GM12878 (cell line): ENCODE measurements around the gene PRR5L. TPM values are rescaled to one million over a fixed set of nuclear protein-coding genes. Genes with fewer than 3 reads are reported as not detected.
"Not testable (repeated sequence)": the region's sequence is repeated elsewhere in the genome, so short reads cannot be mapped to it uniquely, and the experiment has no call there.

Experiments
- ATAC-seq: fragments of 200-7000 bp; cut with Tn5 transposase; 3 replicates; pipeline ENCODE4 v1.9.1; 2020; ENCODE audit warnings: mild to moderate bottlenecking, moderate library complexity
- BruUV-seq: library from RNA; stranded (reverse); fragments of 400-500 nt; replicated peaks from 2 replicates; lab custom pipeline; 2021; lab: Mats Ljungman, UMichigan
- CTCF ChIA-PET: fragments of 300-600 bp; sonication (Branson Sonifier 250); formaldehyde crosslinking; extraction: SDS; loops from one replicate; lab custom pipeline; 2021; ENCODE audit warnings: inconsistent platforms; lab: Yijun Ruan, JAX
- POLR2A ChIA-PET: fragments of 350-600 bp; formaldehyde crosslinking; extraction: SDS; loops from one replicate; lab custom pipeline; 2021; ENCODE audit warnings: inconsistent platforms; lab: Charles Lee
- RAD21 ChIA-PET: fragments of 300-600 bp; sonication (Branson Sonifier 250); formaldehyde crosslinking; loops from one replicate; lab custom pipeline; 2023; ENCODE audit warnings: antibody characterized with exemption; ENCODE audit not compliant: unreplicated experiment; lab: Charles Lee
- SMC1A ChIA-PET: fragments of 300-600 bp; sonication (Branson Sonifier 250); formaldehyde crosslinking; loops from one replicate; lab custom pipeline; 2023; ENCODE audit not compliant: unreplicated experiment, uncharacterized antibody; lab: Charles Lee
- DNase-seq: peaks from one replicate; pipeline ENCODE4 v3.0.0-alpha.2; 2011; ENCODE audit warnings: low read depth, low spot score
- FAIRE-seq: peaks from 3 replicates; lab custom pipeline; 2011; peaks lifted over from hg19 to GRCh38; lab: Jason Lieb, UNC
- H2AFZ ChIP-seq: 2 replicates; pipeline ENCODE4 v1.6.0; 2011; ENCODE audit warnings: low read depth, low read length, control low read depth; ENCODE audit not compliant: control insufficient read depth
- H3K27ac ChIP-seq: 2 replicates; pipeline ENCODE4 v1.5.1; 2011; ENCODE audit warnings: control low read depth; ENCODE audit not compliant: control insufficient read depth, insufficient read depth
- H3K27me3 ChIP-seq, 2 experiments: replicated peaks in 1 of 2; 2 replicates each; pipeline versions ENCODE4 v1.6.0 to v1.6.1; 2011; ENCODE audit warnings: low read length in 1 of 2; ENCODE audit not compliant: control insufficient read depth in 2 of 2, insufficient read depth in 2 of 2
- H3K36me3 ChIP-seq, 2 experiments: 2 replicates each; pipeline ENCODE4 v1.5.1; 2011; ENCODE audit warnings: low read length in 1 of 2; ENCODE audit not compliant: control insufficient read depth in 2 of 2, insufficient read depth in 2 of 2
- H3K4me1 ChIP-seq: 2 replicates; pipeline ENCODE4 v1.6.1; 2011; ENCODE audit warnings: mild to moderate bottlenecking, low read length, moderate library complexity, mixed read lengths; ENCODE audit not compliant: control insufficient read depth, insufficient read depth
- H3K4me2 ChIP-seq: 2 replicates; pipeline ENCODE4 v1.6.0; 2011; ENCODE audit warnings: control low read depth; ENCODE audit not compliant: control insufficient read depth, insufficient read depth
- H3K4me3 ChIP-seq: fragments of 200-600 bp; sonication (generic); 2 replicates; pipeline ENCODE4 v1.5.1; 2016
- H3K79me2 ChIP-seq: 2 replicates; pipeline ENCODE4 v1.6.0; 2011; ENCODE audit warnings: low read length; ENCODE audit not compliant: control insufficient read depth, insufficient read depth
- H3K9ac ChIP-seq: 2 replicates; pipeline ENCODE4 v1.8.0; 2011; ENCODE audit warnings: low read length, control low read depth, mixed read lengths; ENCODE audit not compliant: control insufficient read depth, insufficient read depth
- H3K9me3 ChIP-seq: replicated peaks from 3 replicates; pipeline ENCODE4 v1.5.1; 2011; ENCODE audit warnings: mild to moderate bottlenecking, low read length; ENCODE audit not compliant: control insufficient read depth, insufficient read depth
- H4K20me1 ChIP-seq: 2 replicates; pipeline ENCODE4 v1.6.0; 2011; ENCODE audit not compliant: control insufficient read depth, insufficient read depth
- CTCF ChIP-seq, 3 experiments: IDR thresholded peaks in 2 of 3; conservative IDR thresholded peaks in 1 of 3; 2 replicates each; pipeline ENCODE4 v1.5.1; 2011; ENCODE audit warnings: low read depth in 3 of 3, low read length in 3 of 3, mild to moderate bottlenecking in 3 of 3, control low read depth in 2 of 3, moderate library complexity in 2 of 3, inconsistent platforms in 1 of 3, mixed read lengths in 1 of 3; ENCODE audit not compliant: control insufficient read depth in 2 of 3, insufficient read depth in 1 of 3; ENCODE audit errors: extremely low read depth in 1 of 3
- EGR1 ChIP-seq, 2 experiments: IDR thresholded peaks; 1 replicate in 1 of 2; 2 replicates in 1 of 2; pipeline ENCODE4 v1.6.1; 2011 to 2012; ENCODE audit warnings: low read depth in 2 of 2, low read length in 2 of 2, borderline replicate concordance in 1 of 2, mild to moderate bottlenecking in 1 of 2, moderate library complexity in 1 of 2
- ELK1 ChIP-seq: IDR thresholded peaks from 2 replicates; pipeline ENCODE4 v1.6.1; 2012; ENCODE audit warnings: low read depth, low read length, improper control_type of control experiment
- HCFC1 ChIP-seq: fragments of 150-350 bp; IDR thresholded peaks from 2 replicates; pipeline ENCODE4 v1.6.1; 2014; ENCODE audit warnings: low read length
- MYB ChIP-seq: fragments of 150-350 bp; IDR thresholded peaks from 2 replicates; pipeline ENCODE4 v1.6.1; 2014; ENCODE audit warnings: mild to moderate bottlenecking, low read depth, low read length, borderline replicate concordance
- NR2C1 ChIP-seq: fragments of 450-650 bp; IDR thresholded peaks from 2 replicates; pipeline ENCODE4 v1.6.1; 2017; ENCODE audit warnings: antibody characterized with exemption, mild to moderate bottlenecking, moderate library complexity
- POU2F2 ChIP-seq: IDR thresholded peaks from 3 replicates; pipeline ENCODE4 v1.6.1; 2011; ENCODE audit warnings: low read depth, mild to moderate bottlenecking, low read length, borderline replicate concordance
- SP1 ChIP-seq: IDR thresholded peaks from one replicate; pipeline ENCODE4 v1.6.1; 2011; ENCODE audit warnings: low read depth, low read length
- STAT1 ChIP-seq: fragments of 450-650 bp; conservative IDR thresholded peaks from 2 replicates; pipeline ENCODE4 v1.6.1; 2014; ENCODE audit warnings: antibody characterized with exemption, mild to moderate bottlenecking
- ZNF274 ChIP-seq: IDR thresholded peaks from one replicate; pipeline ENCODE4 v1.8.0; 2011; ENCODE audit not compliant: insufficient read length, insufficient read depth
- WGBS: methylation state at CpG from one replicate; pipeline ENCODE4 v1.1.6; 2016; ENCODE audit warnings: low lambda C conversion rate; ENCODE audit not compliant: insufficient replicate concordance, insufficient coverage; ENCODE audit errors: missing lambda C conversion rate; 5-methylcytosine and 5-hydroxymethylcytosine counted together
- in situ Hi-C: fragments of 300-500 bp; cut with MboI; formaldehyde crosslinking; loops from 9 replicates; pipeline ENCODE4 v1.14.3; 2018; ENCODE audit warnings: mixed read lengths
- intact Hi-C: fragments of 100-400 bp; cut with micrococcal nuclease; formaldehyde crosslinking; loops from one replicate; pipeline ENCODE4 v1.14.2; 2022; ENCODE audit not compliant: unreplicated experiment
- polyA plus RNA-seq, 11 experiments: library from polyadenylated mRNA; depleted of rRNA in 4 of 11; unstranded in 6 of 11; stranded (reverse) in 5 of 11; fragments of >200 nt; fragmentation: Nextera tagmentation in 4 of 11; fragmentation: Illumina TruSeq in 1 of 11; extraction: Ambion mirVana in 4 of 11; extraction: Trizol in 1 of 11; gene quantifications; 1 replicate in 1 of 11; 2 replicates in 10 of 11; pipeline versions ENCODE4 v1.2.1 to v1.2.3, GENCODE V29; 2011 to 2016; ENCODE audit warnings: inconsistent platforms in 2 of 11, missing spikeins in 2 of 11, low read depth in 1 of 11
- total RNA-seq, 4 experiments: library from RNA; depleted of rRNA in 3 of 4; stranded (reverse); fragments of >200 nt in 3 of 4; fragmentation: Illumina TruSeq in 1 of 4; extraction: Trizol in 1 of 4; gene quantifications; 2 replicates each; pipeline versions ENCODE4 v1.2.1 to v1.2.3, GENCODE V29; 2013 to 2021

Gene PRR5L
- total and polyA plus RNA-seq, 10 of the 15 experiments (the other 5 are each of a cell fraction or from before 2014, with no cell fraction given) = 0.11 to 4.2 (median 0.67) TPM; not detected in 1

GRCh38 chr11:36317992-36318391 lies 21.9 kb downstream of the PRR5L start:
- 0% methylated on average over 2 of the region's 2 CpGs for WGBS
- H2AFZ ChIP-seq = no peak overlapping the region
- no peak overlapping the region for H3K27ac ChIP-seq
- ChIA-PET CTCF (no interaction called here), RAD21 (no interaction called here), SMC1A (interaction anchor here (1.0 kb wide), 1 partner anchor 67 kb away, joined by 5 read pairs; no protein-coding TSS in a partner anchor), POLR2A (no interaction called here)
- no peak overlapping the region for H3K4me2 ChIP-seq
- peaks cover 0 to 8% of the 10 kb centered on the region in 2 experiments; a peak in 2 of 4 replicates for H3K27me3 ChIP-seq
- intact Hi-C loops = no loop called here
- ATAC-seq (no peak), DNase-seq (no peak), FAIRE-seq (no peak)
- H4K20me1 ChIP-seq = no peaks in the 10 kb centered on the region
- no peak overlapping the region for H3K9ac ChIP-seq
- no peaks in the 10 kb centered on the region for H3K36me3 ChIP-seq
- no TSS peak for BruUV-seq
- H3K9me3 ChIP-seq = no peaks in the 10 kb centered on the region
- TF ChIP-seq STAT1 (no peak), POU2F2 (no peak), EGR1 (IDR thresholded peaks at IDR 0.05; ENCODE audit: borderline replicate concordance in 1 of 2, low read depth in 2 of 2, low read length in 2 of 2) (no peak), MYB (no peak), SP1 (no peak), CTCF (IDR thresholded peaks at IDR 0.05 in 2 of 3, conservative IDR thresholded peaks at IDR 0.05 in 1 of 3; ENCODE audit: control insufficient read depth in 2 of 3, extremely low read depth in 1 of 3, insufficient read depth in 1 of 3, low read depth in 3 of 3, low read length in 3 of 3) (no peak), ELK1 (no peak), NR2C1 (no peak), HCFC1 (no peak), ZNF274 (no peak)
- TF ChIP-seq, all 136 proteins: peak for 0
- H3K4me3 ChIP-seq = no peak overlapping the region
- no peaks in the 10 kb centered on the region for H3K79me2 ChIP-seq
- in situ Hi-C loops = no loop called here
- H3K4me1 ChIP-seq = no peaks in the 10 kb centered on the region

- H3K9ac ChIP-seq, H3K9me3 ChIP-seq, ATAC-seq, POLR2A ChIA-PET, H3K27me3 ChIP-seq, H4K20me1 ChIP-seq, H3K4me3 ChIP-seq, H3K36me3 ChIP-seq, H3K4me1 ChIP-seq, FAIRE-seq, in situ Hi-C loops, H2AFZ ChIP-seq, intact Hi-C loops, BruUV-seq, H3K79me2 ChIP-seq, H3K27ac ChIP-seq, DNase-seq, H3K4me2 ChIP-seq: not testable (repeated sequence)
- SMC1A ChIA-PET = interaction anchor here (0.8 to 1.5 kb wide), 3 partner anchors 9 to 141 kb away, joined by 3 to 4 read pairs (median 3); no protein-coding TSS in a partner anchor
- CTCF ChIA-PET = interaction anchor here (1.0 to 1.7 kb wide), 3 partner anchors 8 to 154 kb away, joined by 3 to 4 read pairs (median 3); no protein-coding TSS in a partner anchor
- RAD21 ChIA-PET = interaction anchor here (0.5 kb wide), 1 partner anchor 163 kb away, joined by 3 read pairs; no protein-coding TSS in a partner anchor
- 72% methylated on average over 15 of the region's 15 CpGs for WGBS
These were observed 28.9 kb downstream of the PRR5L start for GRCh38 chr11:36324956-36325355.
